GM21367 (cell line): ENCODE measurements around the gene KCNN2.

ENCODE experiments used
- ATAC-seq: cut with Tn5 transposase; IDR thresholded peaks from one replicate; pipeline ENCODE4 v1.9.1; 2021; ENCODE audit not compliant: unreplicated experiment

The KCNN2 gene

GRCh38 chr5:114477816-114478334 lies 116.0 kb downstream of the KCNN2 start:
- no peak for ATAC-seq

- no peak for ATAC-seq
Measured at GRCh38 chr5:114500756-114501155, 138.9 kb downstream of the KCNN2 start.

- ATAC-seq: no peak
Measured at GRCh38 chr5:114504560-114504959, 142.7 kb downstream of the KCNN2 start.

- no peak for ATAC-seq
Measured at GRCh38 chr5:114524221-114524620, 162.4 kb downstream of the KCNN2 start.

- ATAC-seq: no peak
Measured at GRCh38 chr5:114544561-114544960, 182.7 kb downstream of the KCNN2 start.
